GM12878 (cell line): ENCODE measurements around the gene MAP3K4. TPM values are rescaled to one million over a fixed set of nuclear protein-coding genes. Genes with fewer than 3 reads are reported as not detected.

Experiments used
- ATAC-seq: fragments of 200-7000 bp; cut with Tn5 transposase; 3 replicates; pipeline ENCODE4 v1.9.1; 2020; ENCODE audit warnings: mild to moderate bottlenecking, moderate library complexity
- BruUV-seq: library from RNA; stranded (reverse); fragments of 400-500 nt; replicated peaks from 2 replicates; lab custom pipeline; 2021; lab: Mats Ljungman, UMichigan
- CTCF ChIA-PET: fragments of 300-600 bp; sonication (Branson Sonifier 250); formaldehyde crosslinking; extraction: SDS; loops from one replicate; lab custom pipeline; 2021; ENCODE audit warnings: inconsistent platforms; lab: Yijun Ruan, JAX
- POLR2A ChIA-PET: fragments of 350-600 bp; formaldehyde crosslinking; extraction: SDS; loops from one replicate; lab custom pipeline; 2021; ENCODE audit warnings: inconsistent platforms; lab: Charles Lee
- RAD21 ChIA-PET: fragments of 300-600 bp; sonication (Branson Sonifier 250); formaldehyde crosslinking; loops from one replicate; lab custom pipeline; 2023; ENCODE audit warnings: antibody characterized with exemption; ENCODE audit not compliant: unreplicated experiment; lab: Charles Lee
- SMC1A ChIA-PET: fragments of 300-600 bp; sonication (Branson Sonifier 250); formaldehyde crosslinking; loops from one replicate; lab custom pipeline; 2023; ENCODE audit not compliant: unreplicated experiment, uncharacterized antibody; lab: Charles Lee
- DNase-seq: peaks from one replicate; pipeline ENCODE4 v3.0.0-alpha.2; 2011; ENCODE audit warnings: low read depth, low spot score
- FAIRE-seq: peaks from 3 replicates; lab custom pipeline; 2011; peaks lifted over from hg19 to GRCh38; lab: Jason Lieb, UNC
- H2AFZ ChIP-seq: 2 replicates; pipeline ENCODE4 v1.6.0; 2011; ENCODE audit warnings: low read depth, low read length, control low read depth; ENCODE audit not compliant: control insufficient read depth
- H3K27ac ChIP-seq: 2 replicates; pipeline ENCODE4 v1.5.1; 2011; ENCODE audit warnings: control low read depth; ENCODE audit not compliant: control insufficient read depth, insufficient read depth
- H3K27me3 ChIP-seq, 2 experiments: replicated peaks in 1 of 2; 2 replicates each; pipeline versions ENCODE4 v1.6.0 to v1.6.1; 2011; ENCODE audit warnings: low read length in 1 of 2; ENCODE audit not compliant: control insufficient read depth in 2 of 2, insufficient read depth in 2 of 2
- H3K36me3 ChIP-seq, 2 experiments: 2 replicates each; pipeline ENCODE4 v1.5.1; 2011; ENCODE audit warnings: low read length in 1 of 2; ENCODE audit not compliant: control insufficient read depth in 2 of 2, insufficient read depth in 2 of 2
- H3K4me1 ChIP-seq: 2 replicates; pipeline ENCODE4 v1.6.1; 2011; ENCODE audit warnings: mild to moderate bottlenecking, low read length, moderate library complexity, mixed read lengths; ENCODE audit not compliant: control insufficient read depth, insufficient read depth
- H3K4me2 ChIP-seq: 2 replicates; pipeline ENCODE4 v1.6.0; 2011; ENCODE audit warnings: control low read depth; ENCODE audit not compliant: control insufficient read depth, insufficient read depth
- H3K4me3 ChIP-seq: fragments of 200-600 bp; sonication (generic); 2 replicates; pipeline ENCODE4 v1.5.1; 2016
- H3K79me2 ChIP-seq: 2 replicates; pipeline ENCODE4 v1.6.0; 2011; ENCODE audit warnings: low read length; ENCODE audit not compliant: control insufficient read depth, insufficient read depth
- H3K9ac ChIP-seq: 2 replicates; pipeline ENCODE4 v1.8.0; 2011; ENCODE audit warnings: low read length, control low read depth, mixed read lengths; ENCODE audit not compliant: control insufficient read depth, insufficient read depth
- H3K9me3 ChIP-seq: replicated peaks from 3 replicates; pipeline ENCODE4 v1.5.1; 2011; ENCODE audit warnings: mild to moderate bottlenecking, low read length; ENCODE audit not compliant: control insufficient read depth, insufficient read depth
- H4K20me1 ChIP-seq: 2 replicates; pipeline ENCODE4 v1.6.0; 2011; ENCODE audit not compliant: control insufficient read depth, insufficient read depth
- CBFB ChIP-seq: IDR thresholded peaks from 2 replicates; pipeline ENCODE4 v1.6.1; 2016; ENCODE audit warnings: antibody characterized with exemption, low read depth
- CREB1 ChIP-seq: IDR thresholded peaks from 2 replicates; pipeline ENCODE4 v1.6.1; 2012; ENCODE audit warnings: low read depth, mild to moderate bottlenecking, inconsistent platforms
- CREM ChIP-seq: IDR thresholded peaks from 2 replicates; pipeline ENCODE4 v1.6.1; 2014; ENCODE audit warnings: antibody characterized with exemption, low read depth
- EP300 ChIP-seq, 2 experiments: fragments of 150-350 bp in 1 of 2; IDR thresholded peaks; 2 replicates each; pipeline ENCODE4 v1.6.1; 2011 to 2012; ENCODE audit warnings: low read depth in 2 of 2, low read length in 2 of 2, borderline replicate concordance in 1 of 2, improper control_type of control experiment in 1 of 2, inconsistent platforms in 1 of 2; ENCODE audit not compliant: control insufficient read depth in 1 of 2
- MYC ChIP-seq: IDR thresholded peaks from 2 replicates; pipeline ENCODE4 v1.6.1; 2011; ENCODE audit warnings: mild to moderate bottlenecking, low read length, moderate library complexity, inconsistent platforms; ENCODE audit not compliant: insufficient read depth, insufficient replicate concordance, insufficient read length, severe bottlenecking
- NFIC ChIP-seq: IDR thresholded peaks from 2 replicates; pipeline ENCODE4 v1.6.1; 2012; ENCODE audit warnings: low read depth, mild to moderate bottlenecking, inconsistent platforms, low read length, moderate library complexity
- WGBS: methylation state at CpG from one replicate; pipeline ENCODE4 v1.1.6; 2016; ENCODE audit warnings: low lambda C conversion rate; ENCODE audit not compliant: insufficient replicate concordance, insufficient coverage; ENCODE audit errors: missing lambda C conversion rate; 5-methylcytosine and 5-hydroxymethylcytosine counted together
- in situ Hi-C: fragments of 300-500 bp; cut with MboI; formaldehyde crosslinking; loops from 9 replicates; pipeline ENCODE4 v1.14.3; 2018; ENCODE audit warnings: mixed read lengths
- intact Hi-C: fragments of 100-400 bp; cut with micrococcal nuclease; formaldehyde crosslinking; loops from one replicate; pipeline ENCODE4 v1.14.2; 2022; ENCODE audit not compliant: unreplicated experiment
- polyA plus RNA-seq, 11 experiments: library from polyadenylated mRNA; depleted of rRNA in 4 of 11; unstranded in 6 of 11; stranded (reverse) in 5 of 11; fragments of >200 nt; fragmentation: Nextera tagmentation in 4 of 11; fragmentation: Illumina TruSeq in 1 of 11; extraction: Ambion mirVana in 4 of 11; extraction: Trizol in 1 of 11; gene quantifications; 1 replicate in 1 of 11; 2 replicates in 10 of 11; pipeline versions ENCODE4 v1.2.1 to v1.2.3, GENCODE V29; 2011 to 2016; ENCODE audit warnings: inconsistent platforms in 2 of 11, missing spikeins in 2 of 11, low read depth in 1 of 11
- total RNA-seq, 4 experiments: library from RNA; depleted of rRNA in 3 of 4; stranded (reverse); fragments of >200 nt in 3 of 4; fragmentation: Illumina TruSeq in 1 of 4; extraction: Trizol in 1 of 4; gene quantifications; 2 replicates each; pipeline versions ENCODE4 v1.2.1 to v1.2.3, GENCODE V29; 2013 to 2021
- TF ChIP-seq, protein P1 (sequence below): fragments of 150-350 bp; IDR thresholded peaks from 2 replicates; pipeline ENCODE4 v1.6.1; 2014; ENCODE audit warnings: mild to moderate bottlenecking, low read depth, low read length
- TF ChIP-seq, protein P2 (sequence below): fragments of 450-650 bp; IDR thresholded peaks from 2 replicates; pipeline ENCODE4 v1.6.1; 2016; ENCODE audit warnings: mild to moderate bottlenecking
- TF ChIP-seq, protein P3 (sequence below): IDR thresholded peaks from 2 replicates; pipeline ENCODE4 v1.6.1; 2011; ENCODE audit warnings: low read depth, low read length, improper control_type of control experiment, borderline replicate concordance

Gene MAP3K4
- total and polyA plus RNA-seq, 10 of the 15 experiments (the other 5 are each of a cell fraction or from before 2014, with no cell fraction given) = 14.0 to 44.5 (median 23.1) TPM

DNA sequence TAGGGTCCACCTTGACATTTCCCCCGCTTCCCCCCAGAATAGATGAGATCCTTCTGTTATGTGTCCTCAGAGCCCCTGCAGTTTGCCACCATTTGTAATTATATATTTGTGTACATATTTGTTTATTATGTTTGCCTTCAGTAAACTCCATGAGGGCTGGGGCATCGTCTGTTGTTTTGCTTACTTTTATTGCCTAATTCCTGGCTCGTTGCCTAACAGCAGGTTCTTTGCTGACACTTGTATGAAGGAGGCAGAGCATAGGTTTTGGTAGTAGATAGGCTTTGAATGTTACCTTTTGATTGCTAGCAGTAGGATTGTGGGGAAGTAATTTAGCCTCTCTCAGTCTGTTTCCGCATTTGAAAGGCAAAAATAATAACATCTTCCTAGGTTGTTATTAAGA is 9.9 kb downstream of the MAP3K4 start:
- Histone ChIP-seq H3K4me1 (no peaks in the 10 kb centered on the region; the same call in 1 of the 2 replicates), H3K79me2 (peaks cover 62% of the 10 kb centered on the region), H3K9me3 (peaks cover 2% of the 10 kb centered on the region; the same call in 2 of the 3 replicates), H2AFZ (no peak overlapping the region), H3K9ac (no peak overlapping the region), H4K20me1 (no peaks in the 10 kb centered on the region), H3K36me3 (no peaks in the 10 kb centered on the region; a peak in 1 of 4 replicates), H3K27ac (no peak overlapping the region), H3K4me2 (0 out of 2 replicates have a peak overlapping the region, but pooled peaks have one; percentile 3), H3K27me3 (no peaks in the 10 kb centered on the region), H3K4me3 (no peak overlapping the region)
- DNase-seq (no peak), FAIRE-seq (no peak), ATAC-seq (no peak)
- no TSS peak for BruUV-seq
- RAD21 ChIA-PET = no interaction called here
- CTCF ChIA-PET = interaction anchor here (0.7 to 3.3 kb wide), 2 partner anchors 9 to 703 kb away, joined by 4 to 17 read pairs; partner anchors contain the start of gene MAP3K4
- SMC1A ChIA-PET = interaction anchor here (1.3 to 2.5 kb wide), 2 partner anchors 7 to 28 kb away, joined by 5 to 9 read pairs; no protein-coding TSS in a partner anchor
- no peak for TF ChIP-seq EP300 (IDR thresholded peaks at IDR 0.05; ENCODE audit: borderline replicate concordance in 1 of 2, control insufficient read depth in 1 of 2, low read depth in 2 of 2, low read length in 2 of 2)
- TF ChIP-seq NFIC = no peak
- TF ChIP-seq, protein P1, sequence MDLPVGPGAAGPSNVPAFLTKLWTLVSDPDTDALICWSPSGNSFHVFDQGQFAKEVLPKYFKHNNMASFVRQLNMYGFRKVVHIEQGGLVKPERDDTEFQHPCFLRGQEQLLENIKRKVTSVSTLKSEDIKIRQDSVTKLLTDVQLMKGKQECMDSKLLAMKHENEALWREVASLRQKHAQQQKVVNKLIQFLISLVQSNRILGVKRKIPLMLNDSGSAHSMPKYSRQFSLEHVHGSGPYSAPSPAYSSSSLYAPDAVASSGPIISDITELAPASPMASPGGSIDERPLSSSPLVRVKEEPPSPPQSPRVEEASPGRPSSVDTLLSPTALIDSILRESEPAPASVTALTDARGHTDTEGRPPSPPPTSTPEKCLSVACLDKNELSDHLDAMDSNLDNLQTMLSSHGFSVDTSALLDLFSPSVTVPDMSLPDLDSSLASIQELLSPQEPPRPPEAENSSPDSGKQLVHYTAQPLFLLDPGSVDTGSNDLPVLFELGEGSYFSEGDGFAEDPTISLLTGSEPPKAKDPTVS = no peak
- TF ChIP-seq MYC = no peak
- no peak for TF ChIP-seq CBFB
- TF ChIP-seq, protein P2, sequence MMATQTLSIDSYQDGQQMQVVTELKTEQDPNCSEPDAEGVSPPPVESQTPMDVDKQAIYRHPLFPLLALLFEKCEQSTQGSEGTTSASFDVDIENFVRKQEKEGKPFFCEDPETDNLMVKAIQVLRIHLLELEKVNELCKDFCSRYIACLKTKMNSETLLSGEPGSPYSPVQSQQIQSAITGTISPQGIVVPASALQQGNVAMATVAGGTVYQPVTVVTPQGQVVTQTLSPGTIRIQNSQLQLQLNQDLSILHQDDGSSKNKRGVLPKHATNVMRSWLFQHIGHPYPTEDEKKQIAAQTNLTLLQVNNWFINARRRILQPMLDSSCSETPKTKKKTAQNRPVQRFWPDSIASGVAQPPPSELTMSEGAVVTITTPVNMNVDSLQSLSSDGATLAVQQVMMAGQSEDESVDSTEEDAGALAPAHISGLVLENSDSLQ = no peak
- TF ChIP-seq, protein P3, sequence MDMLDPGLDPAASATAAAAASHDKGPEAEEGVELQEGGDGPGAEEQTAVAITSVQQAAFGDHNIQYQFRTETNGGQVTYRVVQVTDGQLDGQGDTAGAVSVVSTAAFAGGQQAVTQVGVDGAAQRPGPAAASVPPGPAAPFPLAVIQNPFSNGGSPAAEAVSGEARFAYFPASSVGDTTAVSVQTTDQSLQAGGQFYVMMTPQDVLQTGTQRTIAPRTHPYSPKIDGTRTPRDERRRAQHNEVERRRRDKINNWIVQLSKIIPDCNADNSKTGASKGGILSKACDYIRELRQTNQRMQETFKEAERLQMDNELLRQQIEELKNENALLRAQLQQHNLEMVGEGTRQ = no peak
- no peak for TF ChIP-seq CREM
- TF ChIP-seq CREB1 = no peak
- in situ Hi-C loops (no loop called here), intact Hi-C loops (no loop called here)
- WGBS = 95% methylated on average over 4 of the region's 4 CpGs
- POLR2A ChIA-PET = interaction anchor here (0.7 to 1.0 kb wide), 2 partner anchors 25 to 206 kb away, joined by 4 to 6 read pairs; no protein-coding TSS in a partner anchor
